ENCODE results near the gene ISCU. TPM values are rescaled to one million over a fixed set of nuclear protein-coding genes. Genes with fewer than 3 reads are reported as not detected.

The ISCU gene
- total RNA-seq: 82.8 and 99.0 TPM in 2 replicates

GRCh38 chr12:108562348-108563135, at the start of gene ISCU:
Gene ISCU (plus strand): TSS chr12:108562596. CDS start chr12:108562623, 27 bp downstream.

GRCh38 chr12:108514973-108515814, 47.2 kb upstream of the ISCU start, which contains the start of gene FICD:
Gene FICD (plus strand): TSS chr12:108515277. CDS start chr12:108516973, 1,696 bp downstream.

GRCh38 chr12:108560752-108561719, 1.4 kb upstream of the ISCU start, which contains the start of gene SART3:
Gene SART3 (minus strand): TSS chr12:108561173. CDS start chr12:108561154, 19 bp downstream.

GRCh38 chr12:108597559-108598471, 35.4 kb downstream of the ISCU start, which contains the start of gene TMEM119:
Gene TMEM119 (minus strand): TSS chr12:108598084. CDS start chr12:108592383, 5,701 bp downstream.

Other genes starting within 250 kb of the ISCU start
- gene CMKLR1, start 223.3 kb upstream of the ISCU start, total RNA-seq: 0.09 and 0.28 TPM in 2 replicates
- gene FICD, start 47.3 kb upstream of the ISCU start, total RNA-seq: 6.2 and 7.2 TPM in 2 replicates
- gene SART3, start 1.4 kb upstream of the ISCU start, total RNA-seq: 127 and 134 TPM in 2 replicates
- gene TMEM119, start 35.5 kb downstream of the ISCU start, total RNA-seq: under 0.01 and 0.27 TPM in 2 replicates
- gene SELPLG, start 71.3 kb downstream of the ISCU start, total RNA-seq: 0.27 and 0.38 TPM in 2 replicates
- gene CORO1C, start 168.9 kb downstream of the ISCU start, total RNA-seq: 159 and 295 TPM in 2 replicates